Measurements from ENCODE around the gene PROZ. TPM values are rescaled to one million over a fixed set of nuclear protein-coding genes. Genes with fewer than 3 reads are reported as not detected.
A peak's percentile ranks its signal among the peaks of the same experiment; 100 is the strongest.

PROZ gene
- total and polyA plus RNA-seq, 9 of the 15 experiments (the other 6 are each of a cell fraction or from before 2014, with no cell fraction given): not detected

DNA sequence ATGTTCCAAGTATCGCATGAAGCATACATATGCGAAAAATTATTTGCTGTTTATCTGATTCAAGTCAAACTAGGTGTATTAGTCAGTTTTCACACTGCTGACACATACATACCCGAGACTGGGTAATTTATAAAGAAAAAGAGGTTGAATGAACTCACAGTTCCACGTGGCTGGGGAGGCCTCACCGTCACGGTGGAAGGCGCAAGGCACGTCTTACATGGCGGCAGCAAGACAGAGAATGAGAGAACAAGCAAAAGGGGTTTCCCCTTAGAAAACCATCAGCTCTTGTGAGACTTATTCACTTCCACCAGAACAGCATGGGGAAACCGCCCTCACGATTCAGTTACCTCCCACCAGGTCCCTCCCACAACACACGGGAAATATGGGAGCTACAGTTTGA, 13.0 kb upstream of the PROZ start:
- Histone ChIP-seq H3K27me3 (ENCODE audit: control insufficient read depth in 2 of 2, insufficient read depth in 2 of 2, low read length in 2 of 2) (peaks cover 19 to 44% of the 10 kb centered on the region in 2 experiments; a peak in 4 of 5 replicates), H3K9me3 (replicated peaks; ENCODE audit: control insufficient read depth, insufficient read depth, low read depth, low read length) (no peaks in the 10 kb centered on the region), H3K4me3 (no peak overlapping the region), H3K9ac (ENCODE audit: insufficient read depth in 1 of 2, low read depth in 2 of 2, low read length in 2 of 2) (no peak overlapping the region), H3K79me2 (ENCODE audit: control insufficient read depth, insufficient read depth, low read length) (no peaks in the 10 kb centered on the region), H3K4me2 (ENCODE audit: insufficient read depth, low read length) (no peak overlapping the region), H2AFZ (ENCODE audit: low read depth, low read length) (no peak overlapping the region), H3K36me3 (ENCODE audit: control insufficient read depth, insufficient read depth, low read length) (no peaks in the 10 kb centered on the region), H3K4me1 (replicated peaks in 1 of 2; ENCODE audit: control insufficient read depth in 2 of 2, insufficient read depth in 2 of 2, low read length in 2 of 2) (peaks cover 0 to 19% of the 10 kb centered on the region in 2 experiments; a peak in 2 of 5 replicates), H4K20me1 (replicated peaks; ENCODE audit: control insufficient read depth, insufficient read depth, low read length) (no peaks in the 10 kb centered on the region), H3K27ac (ENCODE audit: extremely low read depth, low read depth, low read length) (no peak overlapping the region), H3K9me1 (ENCODE audit: control insufficient read depth, insufficient read depth, low read length) (no peaks in the 10 kb centered on the region)
- TF ChIP-seq RBM34 (IDR thresholded peaks at IDR 0.05; ENCODE audit: borderline replicate concordance, insufficient read depth, low read length): no peak
- no peak for TF ChIP-seq SIRT6 (IDR thresholded peaks at IDR 0.05; ENCODE audit: low read depth, low read length)
- TF ChIP-seq ZNF431 (CRISPR knock-in tag; IDR thresholded peaks at IDR 0.05): peak; percentile 73; the same call in 1 of the 2 replicates
- no peak for TF ChIP-seq TARDBP (IDR thresholded peaks at IDR 0.05)
- no TSS peak for BruUV-seq (replicated peaks)
- intact Hi-C loops (cut with micrococcal nuclease): no loop called here
- 30% methylated on average over 12 of the region's 12 CpGs for WGBS (ENCODE audit: insufficient coverage, low coverage, missing lambda C conversion rate)
- POLR2A ChIA-PET: no interaction called here
- no peak for FAIRE-seq
- CTCF ChIA-PET (ENCODE audit: low intra/inter-chr PET ratio): no interaction called here
- in situ Hi-C loops (cut with MboI): no loop called here
- no peak for DNase-seq (ENCODE audit: extremely low read depth in 1 of 4, low spot score in 3 of 4)
- ATAC-seq: no peak

DNA sequence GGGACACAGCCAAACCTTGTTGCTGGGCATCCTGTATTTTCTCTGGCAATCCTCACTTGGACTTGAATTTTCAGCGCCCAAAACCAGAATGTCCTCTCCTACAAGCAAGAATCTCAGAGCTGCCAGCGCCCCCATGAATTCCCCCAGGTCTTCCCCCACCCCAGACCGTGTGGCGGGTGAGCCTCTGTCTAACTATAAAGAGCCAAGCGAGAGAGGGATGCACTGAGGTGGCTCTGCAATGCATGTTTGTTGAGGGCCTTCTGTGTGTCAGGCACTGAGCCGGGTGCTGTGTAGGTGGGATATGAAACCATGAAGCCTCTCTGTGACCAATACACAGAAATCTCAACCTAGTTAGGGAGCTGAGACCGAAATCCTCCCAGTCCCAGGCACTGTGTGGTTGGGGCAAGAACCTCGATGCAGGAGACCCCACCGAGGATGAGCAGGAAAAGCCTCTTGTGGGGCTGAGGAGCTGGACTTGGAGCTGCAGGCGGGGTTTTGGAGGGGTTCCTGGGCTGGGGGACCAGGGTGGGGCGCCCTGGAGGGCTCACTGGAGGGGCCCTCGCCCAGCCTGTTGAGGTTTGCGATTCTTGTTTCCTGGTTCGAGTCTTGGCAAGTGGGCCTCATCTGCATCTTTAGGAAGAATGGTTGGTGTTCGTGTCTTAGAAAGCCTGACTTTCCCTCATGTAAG, 12.4 kb upstream of the PROZ start:
- Histone ChIP-seq H3K36me3 (ENCODE audit: control insufficient read depth, insufficient read depth, low read length) (no peaks in the 10 kb centered on the region), H3K27me3 (ENCODE audit: control insufficient read depth in 2 of 2, insufficient read depth in 2 of 2, low read length in 2 of 2) (peaks cover 19 to 44% of the 10 kb centered on the region in 2 experiments; a peak in 4 of 5 replicates), H2AFZ (ENCODE audit: low read depth, low read length) (no peak overlapping the region), H3K79me2 (ENCODE audit: control insufficient read depth, insufficient read depth, low read length) (no peaks in the 10 kb centered on the region), H3K9ac (ENCODE audit: insufficient read depth in 1 of 2, low read depth in 2 of 2, low read length in 2 of 2) (no peak overlapping the region), H3K4me1 (replicated peaks in 1 of 2; ENCODE audit: control insufficient read depth in 2 of 2, insufficient read depth in 2 of 2, low read length in 2 of 2) (peaks cover 0 to 19% of the 10 kb centered on the region in 2 experiments; a peak in 2 of 5 replicates), H3K4me3 (no peak overlapping the region), H3K27ac (ENCODE audit: extremely low read depth, low read depth, low read length) (no peak overlapping the region), H3K9me3 (replicated peaks; ENCODE audit: control insufficient read depth, insufficient read depth, low read depth, low read length) (no peaks in the 10 kb centered on the region), H4K20me1 (replicated peaks; ENCODE audit: control insufficient read depth, insufficient read depth, low read length) (no peaks in the 10 kb centered on the region), H3K9me1 (ENCODE audit: control insufficient read depth, insufficient read depth, low read length) (no peaks in the 10 kb centered on the region), H3K4me2 (ENCODE audit: insufficient read depth, low read length) (no peak overlapping the region)
- TF ChIP-seq NBN (IDR thresholded peaks at IDR 0.05; ENCODE audit: low read depth) (no peak), MAFG (tag; conservative IDR thresholded peaks at IDR 0.05) (no peak), NR2C1 (IDR thresholded peaks at IDR 0.05) (no peak), NR2C1 (tag; IDR thresholded peaks at IDR 0.05) (no peak), KLF1 (tag; IDR thresholded peaks at IDR 0.05) (no peak)
- TF ChIP-seq, protein P1, sequence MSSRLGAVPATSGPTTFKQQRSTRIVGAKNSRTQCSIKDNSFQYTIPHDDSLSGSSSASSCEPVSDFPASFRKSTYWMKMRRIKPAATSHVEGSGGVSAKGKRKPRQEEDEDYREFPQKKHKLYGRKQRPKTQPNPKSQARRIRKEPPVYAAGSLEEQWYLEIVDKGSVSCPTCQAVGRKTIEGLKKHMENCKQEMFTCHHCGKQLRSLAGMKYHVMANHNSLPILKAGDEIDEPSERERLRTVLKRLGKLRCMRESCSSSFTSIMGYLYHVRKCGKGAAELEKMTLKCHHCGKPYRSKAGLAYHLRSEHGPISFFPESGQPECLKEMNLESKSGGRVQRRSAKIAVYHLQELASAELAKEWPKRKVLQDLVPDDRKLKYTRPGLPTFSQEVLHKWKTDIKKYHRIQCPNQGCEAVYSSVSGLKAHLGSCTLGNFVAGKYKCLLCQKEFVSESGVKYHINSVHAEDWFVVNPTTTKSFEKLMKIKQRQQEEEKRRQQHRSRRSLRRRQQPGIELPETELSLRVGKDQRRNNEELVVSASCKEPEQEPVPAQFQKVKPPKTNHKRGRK (tag; IDR thresholded peaks at IDR 0.05): no peak
- FAIRE-seq: no peak
- DNase-seq (ENCODE audit: extremely low read depth in 1 of 4, low spot score in 3 of 4): no peak
- 4% methylated on average over 12 of the region's 15 CpGs for WGBS (ENCODE audit: insufficient coverage, low coverage, missing lambda C conversion rate)
- BruUV-seq (replicated peaks): no TSS peak
- ChIA-PET CTCF (ENCODE audit: low intra/inter-chr PET ratio) (no interaction called here), POLR2A (no interaction called here)
- no peak for ATAC-seq
- in situ Hi-C loops (cut with MboI) (no loop called here), intact Hi-C loops (cut with micrococcal nuclease) (no loop called here)

Data from K562 (cell line).